ENCODE data around the gene OR13A1.
"Not testable (repeated sequence)": the region's sequence is repeated elsewhere in the genome, so short reads cannot be mapped to it uniquely, and the experiment has no call there.

The OR13A1 gene

GRCh38 chr10:45315508-45315907 lies at the start of gene OR13A1:
Gene OR13A1, minus strand, starts transcription at chr10:45315608. Its CDS starts 11,186 bp downstream, at chr10:45304422.
- FAIRE-seq (no peak), DNase-seq (ENCODE audit: insufficient read length, low spot score) (no peak)
- no peak for TF ChIP-seq POLR2A (IDR thresholded peaks at IDR 0.05; ENCODE audit: low read depth, low read length)

- FAIRE-seq; DNase-seq (ENCODE audit: insufficient read length, low spot score): not testable (repeated sequence)
These were observed 46.8 kb upstream of the OR13A1 start for GRCh38 chr10:45361983-45362799.

GRCh38 chr10:45358961-45359360 lies 43.6 kb upstream of the OR13A1 start:
- FAIRE-seq, result not testable (repeated sequence)

GRCh38 chr10:45355494-45355893 lies 40.1 kb upstream of the OR13A1 start:
- no peak for FAIRE-seq
- no peak for TF ChIP-seq POLR2A (IDR thresholded peaks at IDR 0.05; ENCODE audit: low read depth, low read length)
- no peak for DNase-seq (ENCODE audit: insufficient read length, low spot score)

More at GRCh38 chr10:45358961-45359360, 43.6 kb upstream of the OR13A1 start:
- DNase-seq (ENCODE audit: insufficient read length, low spot score), result not testable (repeated sequence)

- DNase-seq (ENCODE audit: insufficient read length, low spot score), result no peak
- no peak for FAIRE-seq
These were observed 38.9 kb upstream of the OR13A1 start for GRCh38 chr10:45354261-45354660.

GRCh38 chr10:45353186-45353585 lies 37.8 kb upstream of the OR13A1 start:
- no peak for DNase-seq (ENCODE audit: insufficient read length, low spot score)
- no peak for TF ChIP-seq POLR2A (IDR thresholded peaks at IDR 0.05; ENCODE audit: low read depth, low read length)
- FAIRE-seq, result no peak

More at GRCh38 chr10:45354261-45354660, 38.9 kb upstream of the OR13A1 start:
- TF ChIP-seq POLR2A (IDR thresholded peaks at IDR 0.05; ENCODE audit: low read depth, low read length), result no peak

GRCh38 chr10:45348196-45348765 lies 32.9 kb upstream of the OR13A1 start:
- not testable (repeated sequence) for FAIRE-seq; DNase-seq (ENCODE audit: insufficient read length, low spot score)

- not testable (repeated sequence) for FAIRE-seq; DNase-seq (ENCODE audit: insufficient read length, low spot score)
These were observed 32.1 kb upstream of the OR13A1 start for GRCh38 chr10:45347464-45347863.

GRCh38 chr10:45346652-45347335 lies 31.4 kb upstream of the OR13A1 start:
- not testable (repeated sequence) for DNase-seq (ENCODE audit: insufficient read length, low spot score); FAIRE-seq

GRCh38 chr10:45340420-45340819 lies 25.0 kb upstream of the OR13A1 start:
- FAIRE-seq; DNase-seq (ENCODE audit: insufficient read length, low spot score): not testable (repeated sequence)

- DNase-seq (ENCODE audit: insufficient read length, low spot score) (no peak), FAIRE-seq (no peak)
- TF ChIP-seq POLR2A (IDR thresholded peaks at IDR 0.05; ENCODE audit: low read depth, low read length), result no peak
These were observed 24.5 kb upstream of the OR13A1 start for GRCh38 chr10:45339894-45340293.

- not testable (repeated sequence) for FAIRE-seq; DNase-seq (ENCODE audit: insufficient read length, low spot score)
These were observed 16.4 kb upstream of the OR13A1 start for GRCh38 chr10:45331824-45332223.

GRCh38 chr10:45326864-45327263 lies 11.5 kb upstream of the OR13A1 start:
- DNase-seq (ENCODE audit: insufficient read length, low spot score); FAIRE-seq: not testable (repeated sequence)

GRCh38 chr10:45325116-45325515 lies 9.7 kb upstream of the OR13A1 start:
- TF ChIP-seq POLR2A (IDR thresholded peaks at IDR 0.05; ENCODE audit: low read depth, low read length), result no peak
- FAIRE-seq (no peak), DNase-seq (ENCODE audit: insufficient read length, low spot score) (no peak)

GRCh38 chr10:45319702-45320101 lies 4.3 kb upstream of the OR13A1 start:
- no peak for DNase-seq (ENCODE audit: insufficient read length, low spot score)
- TF ChIP-seq POLR2A (IDR thresholded peaks at IDR 0.05; ENCODE audit: low read depth, low read length), result no peak
- FAIRE-seq, result no peak

Measured in H54 (cell line).